OCI-LY3 (cell line): ENCODE results near the gene QSOX2.

Experiments
- H2AFZ ChIP-seq: fragments of 200-600, 300-600 bp; shearing (Covaris generic); 2 replicates; pipeline ENCODE4 v1.6.0; 2014; ENCODE audit warnings: antibody characterized with exemption, low read depth, low read length
- H3K27ac ChIP-seq: fragments of 200-600, 300-600 bp; sonication (generic); 2 replicates; pipeline ENCODE4 v1.5.1; 2014; ENCODE audit warnings: mild to moderate bottlenecking, low read length, moderate library complexity, mixed read lengths
- H3K27me3 ChIP-seq: fragments of 200-600, 300-600 bp; sonication (generic); 2 replicates; pipeline ENCODE4 v1.6.1; 2014; ENCODE audit warnings: low read depth, low read length, mixed read lengths
- H3K36me3 ChIP-seq: fragments of 200-600, 300-600 bp; sonication (generic); replicated peaks from 2 replicates; pipeline ENCODE3; 2014; ENCODE audit warnings: low read depth, low read length, mixed read lengths
- H3K4me1 ChIP-seq: fragments of 300-600, 200-600 bp; sonication (generic); 2 replicates; pipeline ENCODE4 v1.6.1; 2014; ENCODE audit warnings: low read length, mixed read lengths
- H3K4me2 ChIP-seq: fragments of 200-600, 300-600 bp; sonication (generic); 2 replicates; pipeline ENCODE4 v1.6.1; 2014; ENCODE audit warnings: low read length, mixed read lengths
- H3K4me3 ChIP-seq: fragments of 300-600, 200-600 bp; sonication (generic); 2 replicates; pipeline ENCODE4 v1.5.1; 2014; ENCODE audit warnings: antibody characterized with exemption, mild to moderate bottlenecking, low read length, moderate library complexity
- H3K79me2 ChIP-seq: fragments of 300-600, 200-600 bp; shearing (Covaris generic); 2 replicates; pipeline ENCODE4 v1.6.1; 2014; ENCODE audit warnings: mild to moderate bottlenecking, low read length, mixed read lengths
- H3K9ac ChIP-seq: fragments of 300-600, 200-600 bp; shearing (Covaris generic); 2 replicates; pipeline ENCODE4 v1.6.0; 2014; ENCODE audit warnings: mild to moderate bottlenecking, low read length, moderate library complexity
- H3K9me3 ChIP-seq: fragments of 200-600, 300-600 bp; shearing (Covaris generic); 2 replicates; pipeline ENCODE4 v1.6.1; 2014; ENCODE audit warnings: low read length, mixed read lengths; ENCODE audit not compliant: insufficient read depth
- H4K20me1 ChIP-seq: fragments of 200-600, 300-600 bp; sonication (generic); 2 replicates; pipeline ENCODE4 v1.6.1; 2016; ENCODE audit warnings: low read length, mixed read lengths; ENCODE audit not compliant: insufficient read depth
- CTCF ChIP-seq: fragments of 200-600, 300-600 bp; sonication (generic); IDR thresholded peaks from 2 replicates; pipeline ENCODE4 v1.5.1; 2014; ENCODE audit warnings: antibody characterized with exemption, low read length, low read depth
- EZH2phosphoT487 ChIP-seq: fragments of 200-600 bp; shearing (Covaris generic); IDR thresholded peaks from 2 replicates; pipeline ENCODE4 v1.6.1; 2018; ENCODE audit warnings: antibody characterized with exemption, mixed run types, low read depth

The QSOX2 gene

GRCh38 chr9:136280535-136281315, 35.1 kb upstream of the QSOX2 start:
- H3K27ac ChIP-seq = no peak overlapping the region
- H2AFZ ChIP-seq = no peak overlapping the region
- H3K9ac ChIP-seq = no peak overlapping the region
- H3K79me2 ChIP-seq = no peaks in the 10 kb centered on the region
- H3K4me1 ChIP-seq = peaks cover 6% of the 10 kb centered on the region
- no peaks in the 10 kb centered on the region for H4K20me1 ChIP-seq
- peaks cover 13% of the 10 kb centered on the region; the same call in 1 of the 2 replicates for H3K27me3 ChIP-seq
- no peaks in the 10 kb centered on the region for H3K36me3 ChIP-seq
- no peak overlapping the region for H3K4me3 ChIP-seq
- H3K4me2 ChIP-seq = no peak overlapping the region
- no peaks in the 10 kb centered on the region for H3K9me3 ChIP-seq
- TF ChIP-seq EZH2phosphoT487 = no peak

DNA sequence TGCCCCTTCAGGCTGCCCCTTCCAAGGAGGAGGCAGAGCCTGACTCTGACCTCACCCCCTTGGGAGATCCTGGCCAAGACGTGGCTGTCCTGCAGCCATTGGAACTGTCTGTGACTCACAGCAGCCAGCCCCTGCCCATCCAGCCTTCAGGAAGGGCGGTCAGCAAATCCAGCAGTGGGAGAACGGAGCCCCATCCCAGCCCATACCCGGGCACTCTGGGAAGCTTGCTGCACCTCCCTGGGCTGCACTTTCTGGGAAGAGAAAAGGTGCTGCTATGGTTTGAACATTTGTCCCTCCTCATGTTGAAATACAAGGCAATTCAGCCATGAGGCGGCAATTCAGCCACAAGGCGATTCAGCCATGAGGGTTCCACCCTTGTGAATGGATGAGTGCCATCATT, 33.9 kb upstream of the QSOX2 start:
- Histone ChIP-seq H2AFZ (no peak overlapping the region), H3K9me3 (no peaks in the 10 kb centered on the region), H3K36me3 (no peaks in the 10 kb centered on the region), H4K20me1 (no peaks in the 10 kb centered on the region), H3K9ac (no peak overlapping the region), H3K27me3 (peaks cover 17% of the 10 kb centered on the region; the same call in 1 of the 2 replicates), H3K27ac (no peak overlapping the region), H3K4me3 (no peak overlapping the region), H3K79me2 (no peaks in the 10 kb centered on the region), H3K4me2 (no peak overlapping the region), H3K4me1 (peaks cover 6% of the 10 kb centered on the region)
- TF ChIP-seq EZH2phosphoT487 = no peak
- TF ChIP-seq CTCF = no peak

- no peak overlapping the region for H3K4me2 ChIP-seq
- no peaks in the 10 kb centered on the region for H4K20me1 ChIP-seq
- H3K79me2 ChIP-seq = no peaks in the 10 kb centered on the region
- H3K4me1 ChIP-seq = peaks cover 6% of the 10 kb centered on the region
- no peak for TF ChIP-seq CTCF
- TF ChIP-seq EZH2phosphoT487 = no peak
- no peaks in the 10 kb centered on the region for H3K36me3 ChIP-seq
- no peak overlapping the region for H3K27ac ChIP-seq
- H3K9ac ChIP-seq = no peak overlapping the region
- H3K9me3 ChIP-seq = no peaks in the 10 kb centered on the region
- peaks cover 17% of the 10 kb centered on the region; the same call in 1 of the 2 replicates for H3K27me3 ChIP-seq
- no peak overlapping the region for H3K4me3 ChIP-seq
- no peak overlapping the region for H2AFZ ChIP-seq
Observed at GRCh38 chr9:136278894-136279293, 33.3 kb upstream of the QSOX2 start.

DNA sequence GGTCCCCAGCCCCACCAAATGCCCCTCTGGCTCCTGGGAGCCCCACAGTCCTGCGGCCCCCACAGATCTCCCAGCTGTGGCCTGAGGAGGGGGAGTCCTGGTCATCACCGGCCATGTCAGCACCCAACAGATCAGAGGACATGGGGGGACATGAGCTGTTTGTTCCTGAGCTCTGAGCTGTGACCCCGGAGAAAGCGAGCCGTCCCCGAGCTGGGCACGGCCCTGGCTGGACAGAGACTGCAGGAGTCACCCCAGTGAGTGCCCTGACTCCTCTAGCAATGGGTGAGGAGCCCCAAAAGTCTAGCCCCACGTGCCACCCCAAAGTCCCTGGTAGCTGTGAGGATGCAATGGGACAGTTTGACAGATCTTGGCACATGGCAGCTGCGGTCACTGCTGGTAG, 32.6 kb upstream of the QSOX2 start:
- no peaks in the 10 kb centered on the region for H3K36me3 ChIP-seq
- H3K27ac ChIP-seq = no peak overlapping the region
- H4K20me1 ChIP-seq = no peaks in the 10 kb centered on the region
- H2AFZ ChIP-seq = no peak overlapping the region
- H3K9me3 ChIP-seq = no peaks in the 10 kb centered on the region
- H3K79me2 ChIP-seq = no peaks in the 10 kb centered on the region
- H3K9ac ChIP-seq = no peak overlapping the region
- TF ChIP-seq CTCF = no peak
- TF ChIP-seq EZH2phosphoT487 = no peak
- H3K4me2 ChIP-seq = no peak overlapping the region
- no peak overlapping the region for H3K4me3 ChIP-seq
- H3K4me1 ChIP-seq = peaks cover 2% of the 10 kb centered on the region
- H3K27me3 ChIP-seq = peaks cover 14% of the 10 kb centered on the region; the same call in 1 of the 2 replicates
